ENCODE data around the gene NHEJ1.

NHEJ1 gene

GRCh38 chr2:219122202-219122980, 38.2 kb downstream of the NHEJ1 start:
- FAIRE-seq, result no peak

GRCh38 chr2:219120082-219120481, 40.5 kb downstream of the NHEJ1 start:
- FAIRE-seq, result no peak

- peak; percentile 29 for FAIRE-seq
These were observed 41.1 kb downstream of the NHEJ1 start for GRCh38 chr2:219119422-219120043.

GRCh38 chr2:219118504-219118903, 42.1 kb downstream of the NHEJ1 start:
- no peak for FAIRE-seq

- FAIRE-seq, result no peak
These were observed 43.6 kb downstream of the NHEJ1 start for GRCh38 chr2:219116776-219117646.

- no peak for FAIRE-seq
These were observed 47.8 kb downstream of the NHEJ1 start for GRCh38 chr2:219112651-219113338.

GRCh38 chr2:219112062-219112406, 48.6 kb downstream of the NHEJ1 start:
- FAIRE-seq, result no peak

GRCh38 chr2:219111375-219112061, 49.1 kb downstream of the NHEJ1 start:
- no peak for FAIRE-seq

- no peak for FAIRE-seq
These were observed 51.1 kb downstream of the NHEJ1 start for GRCh38 chr2:219109471-219109870.

GRCh38 chr2:219107758-219108157, 52.9 kb downstream of the NHEJ1 start:
- FAIRE-seq, result no peak

- FAIRE-seq, result no peak
These were observed 54.4 kb downstream of the NHEJ1 start for GRCh38 chr2:219106251-219106650.

GRCh38 chr2:219104107-219105035, 56.2 kb downstream of the NHEJ1 start:
- peak; percentile 46 for FAIRE-seq

- no peak for FAIRE-seq
These were observed 61.3 kb downstream of the NHEJ1 start for GRCh38 chr2:219099329-219099728.

GRCh38 chr2:219095406-219095935, 65.1 kb downstream of the NHEJ1 start:
- FAIRE-seq, result no peak

- no peak for FAIRE-seq
These were observed 66.4 kb downstream of the NHEJ1 start for GRCh38 chr2:219094171-219094570.

- FAIRE-seq, result no peak
These were observed 69.9 kb downstream of the NHEJ1 start for GRCh38 chr2:219090436-219091299.

GRCh38 chr2:219089330-219089729, 71.3 kb downstream of the NHEJ1 start:
- no peak for FAIRE-seq

- no peak for FAIRE-seq
These were observed 72.8 kb downstream of the NHEJ1 start for GRCh38 chr2:219087848-219088247.

- no peak for FAIRE-seq
These were observed 73.3 kb downstream of the NHEJ1 start for GRCh38 chr2:219087361-219087760.

GRCh38 chr2:219086196-219086595, 74.4 kb downstream of the NHEJ1 start:
- no peak for FAIRE-seq

Measured in TTC549 (cell line).